ENCODE data around the gene ACBD4. TPM values are rescaled to one million over a fixed set of nuclear protein-coding genes. Genes with fewer than 3 reads are reported as not detected.

The ACBD4 gene
- total and polyA plus RNA-seq, 10 of the 15 experiments (the other 5 are each of a cell fraction or from before 2014, with no cell fraction given), result 0.20 to 13.8 (median 6.9) TPM

DNA sequence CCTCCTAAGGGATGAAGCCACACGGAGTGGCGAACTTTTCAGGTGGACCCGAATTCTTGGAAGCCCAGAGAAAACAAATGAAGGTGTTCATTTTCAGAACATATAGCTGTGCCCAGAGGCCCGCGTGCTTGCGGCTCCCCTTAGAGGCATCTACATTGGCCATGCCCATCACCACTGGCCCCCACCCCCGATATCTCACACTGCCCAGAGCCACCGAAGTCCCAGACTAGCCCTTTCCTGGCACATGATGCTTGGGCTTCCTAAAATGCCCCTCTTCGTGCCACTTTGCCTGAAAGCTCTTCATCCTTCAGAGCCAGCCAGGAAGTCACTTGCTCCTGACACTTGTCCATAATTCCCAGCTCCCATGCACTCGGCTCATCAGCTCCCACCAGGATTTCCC is 10.7 kb downstream of the ACBD4 start:
- FAIRE-seq (no peak), ATAC-seq (no peak), DNase-seq (ENCODE audit: low read depth, low spot score) (no peak)
- BruUV-seq (replicated peaks), result no TSS peak
- 95% methylated on average over 10 of the region's 10 CpGs for WGBS (ENCODE audit: insufficient coverage, insufficient replicate concordance, low lambda C conversion rate, missing lambda C conversion rate)
- Histone ChIP-seq H3K79me2 (ENCODE audit: control insufficient read depth, insufficient read depth, low read length) (peaks cover 38% of the 10 kb centered on the region), H3K4me1 (ENCODE audit: control insufficient read depth, insufficient read depth, low read length) (peaks cover 18% of the 10 kb centered on the region), H2AFZ (ENCODE audit: control insufficient read depth, low read depth, low read length) (no peak overlapping the region), H4K20me1 (ENCODE audit: control insufficient read depth, insufficient read depth) (no peaks in the 10 kb centered on the region; the same call in 1 of the 2 replicates), H3K4me3 (peak overlapping the region; percentile 85; the same call in 1 of the 2 replicates), H3K9ac (ENCODE audit: control insufficient read depth, insufficient read depth, low read length) (no peak overlapping the region), H3K27me3 (replicated peaks in 1 of 2; ENCODE audit: control insufficient read depth in 2 of 2, insufficient read depth in 2 of 2, low read length in 1 of 2) (no peaks in the 10 kb centered on the region), H3K27ac (ENCODE audit: control insufficient read depth, insufficient read depth) (no peak overlapping the region), H3K4me2 (ENCODE audit: control insufficient read depth, insufficient read depth) (peak overlapping the region; percentile 96; the same call in 1 of the 2 replicates), H3K9me3 (replicated peaks; ENCODE audit: control insufficient read depth, insufficient read depth, low read length) (no peaks in the 10 kb centered on the region), H3K36me3 (ENCODE audit: control insufficient read depth in 2 of 2, insufficient read depth in 2 of 2, low read length in 1 of 2) (no peaks in the 10 kb centered on the region)
- TF ChIP-seq MYB (IDR thresholded peaks at IDR 0.05; ENCODE audit: borderline replicate concordance, low read depth, low read length), result no peak
- TF ChIP-seq ZBED1 (IDR thresholded peaks at IDR 0.05; ENCODE audit: borderline replicate concordance), result no peak
- no peak for TF ChIP-seq MEF2A (IDR thresholded peaks at IDR 0.05; ENCODE audit: insufficient read depth, low read depth, low read length)
- TF ChIP-seq KLF5 (IDR thresholded peaks at IDR 0.05; ENCODE audit: partially characterized antibody), result no peak
- TF ChIP-seq BCL11A (IDR thresholded peaks at IDR 0.05; ENCODE audit: low read depth, low read length), result no peak
- TF ChIP-seq GABPA (IDR thresholded peaks at IDR 0.05; ENCODE audit: low read depth), result no peak
- no peak for TF ChIP-seq MXI1 (IDR thresholded peaks at IDR 0.05; ENCODE audit: low read depth, low read length)
- TF ChIP-seq ZNF207 (IDR thresholded peaks at IDR 0.05; ENCODE audit: borderline replicate concordance), result no peak
- no peak for TF ChIP-seq STAT1 (conservative IDR thresholded peaks at IDR 0.05)
- no peak for TF ChIP-seq RUNX3 (IDR thresholded peaks at IDR 0.05; ENCODE audit: low read length)
- TF ChIP-seq HDGF (IDR thresholded peaks at IDR 0.05), result no peak
- no peak for TF ChIP-seq SMARCA5 (IDR thresholded peaks at IDR 0.05)
- no peak for TF ChIP-seq ZNF622 (IDR thresholded peaks at IDR 0.05)
- TF ChIP-seq, protein P1, sequence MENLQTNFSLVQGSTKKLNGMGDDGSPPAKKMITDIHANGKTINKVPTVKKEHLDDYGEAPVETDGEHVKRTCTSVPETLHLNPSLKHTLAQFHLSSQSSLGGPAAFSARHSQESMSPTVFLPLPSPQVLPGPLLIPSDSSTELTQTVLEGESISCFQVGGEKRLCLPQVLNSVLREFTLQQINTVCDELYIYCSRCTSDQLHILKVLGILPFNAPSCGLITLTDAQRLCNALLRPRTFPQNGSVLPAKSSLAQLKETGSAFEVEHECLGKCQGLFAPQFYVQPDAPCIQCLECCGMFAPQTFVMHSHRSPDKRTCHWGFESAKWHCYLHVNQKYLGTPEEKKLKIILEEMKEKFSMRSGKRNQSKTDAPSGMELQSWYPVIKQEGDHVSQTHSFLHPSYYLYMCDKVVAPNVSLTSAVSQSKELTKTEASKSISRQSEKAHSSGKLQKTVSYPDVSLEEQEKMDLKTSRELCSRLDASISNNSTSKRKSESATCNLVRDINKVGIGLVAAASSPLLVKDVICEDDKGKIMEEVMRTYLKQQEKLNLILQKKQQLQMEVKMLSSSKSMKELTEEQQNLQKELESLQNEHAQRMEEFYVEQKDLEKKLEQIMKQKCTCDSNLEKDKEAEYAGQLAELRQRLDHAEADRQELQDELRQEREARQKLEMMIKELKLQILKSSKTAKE (IDR thresholded peaks at IDR 0.05; ENCODE audit: low read depth, poor library complexity, severe bottlenecking), result no peak
- TF ChIP-seq, protein P2, sequence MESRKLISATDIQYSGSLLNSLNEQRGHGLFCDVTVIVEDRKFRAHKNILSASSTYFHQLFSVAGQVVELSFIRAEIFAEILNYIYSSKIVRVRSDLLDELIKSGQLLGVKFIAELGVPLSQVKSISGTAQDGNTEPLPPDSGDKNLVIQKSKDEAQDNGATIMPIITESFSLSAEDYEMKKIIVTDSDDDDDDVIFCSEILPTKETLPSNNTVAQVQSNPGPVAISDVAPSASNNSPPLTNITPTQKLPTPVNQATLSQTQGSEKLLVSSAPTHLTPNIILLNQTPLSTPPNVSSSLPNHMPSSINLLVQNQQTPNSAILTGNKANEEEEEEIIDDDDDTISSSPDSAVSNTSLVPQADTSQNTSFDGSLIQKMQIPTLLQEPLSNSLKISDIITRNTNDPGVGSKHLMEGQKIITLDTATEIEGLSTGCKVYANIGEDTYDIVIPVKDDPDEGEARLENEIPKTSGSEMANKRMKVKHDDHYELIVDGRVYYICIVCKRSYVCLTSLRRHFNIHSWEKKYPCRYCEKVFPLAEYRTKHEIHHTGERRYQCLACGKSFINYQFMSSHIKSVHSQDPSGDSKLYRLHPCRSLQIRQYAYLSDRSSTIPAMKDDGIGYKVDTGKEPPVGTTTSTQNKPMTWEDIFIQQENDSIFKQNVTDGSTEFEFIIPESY (IDR thresholded peaks at IDR 0.05), result no peak
- TF ChIP-seq IRF5 (IDR thresholded peaks at IDR 0.05; ENCODE audit: borderline replicate concordance), result no peak
- TF ChIP-seq TCF3 (IDR thresholded peaks at IDR 0.05; ENCODE audit: borderline replicate concordance, insufficient read depth, low read depth, low read length), result no peak
- TF ChIP-seq ZSCAN29 (IDR thresholded peaks at IDR 0.05), result no peak
- TF ChIP-seq NR2F1 (conservative IDR thresholded peaks at IDR 0.05), result no peak
- TF ChIP-seq CEBPB (IDR thresholded peaks at IDR 0.05; ENCODE audit: borderline replicate concordance in 1 of 2, low read depth in 2 of 2, low read length in 2 of 2), result no peak
- POLR2A ChIA-PET, result interaction anchor here (1.0 kb wide), 1 partner anchor 12 kb away, joined by 7 read pairs; no protein-coding TSS in a partner anchor
- RAD21 ChIA-PET (ENCODE audit: unreplicated experiment), result interaction anchor here (1.6 kb wide), 1 partner anchor 11 kb away, joined by 4 read pairs; the partner anchor contains the start of gene ACBD4
- SMC1A ChIA-PET (ENCODE audit: uncharacterized antibody, unreplicated experiment), result interaction anchor here (0.7 to 1.5 kb wide), 3 partner anchors 11 to 96 kb away, joined by 3 to 5 read pairs (median 4); partner anchors contain the start of genes ACBD4 and HEXIM2
- in situ Hi-C loops (cut with MboI), result no loop called here
- intact Hi-C loops (cut with micrococcal nuclease; ENCODE audit: unreplicated experiment), result loop anchor here (5.0 kb wide), 1 partner anchor 156 kb away; no protein-coding TSS in a partner anchor
- CTCF ChIA-PET, result interaction anchor here (1.1 to 11.0 kb wide), 3 partner anchors 11 to 52 kb away, joined by 5 to 280 read pairs (median 6); partner anchors contain the start of genes ACBD4 and HEXIM2

All from GM12878 (cell line).